Measurements from ENCODE around the gene KIF21B.

Gene KIF21B

GRCh38 chr1:201022493-201022819 is 1.1 kb downstream of the KIF21B start:
- TF ChIP-seq FOXP2 (optimal IDR thresholded peaks at IDR 0.05; ENCODE audit: borderline replicate concordance, extremely low read depth, extremely low read length, insufficient read depth) (no peak), TAF1 (IDR thresholded peaks at IDR 0.05; ENCODE audit: borderline replicate concordance, insufficient read depth, low read length) (no peak), SIN3A (IDR thresholded peaks at IDR 0.05; ENCODE audit: borderline replicate concordance, insufficient read depth, low read length) (no peak), POLR2AphosphoS5 (IDR thresholded peaks at IDR 0.05; ENCODE audit: low read depth, low read length) (no peak)
- TF ChIP-seq, protein P1, sequence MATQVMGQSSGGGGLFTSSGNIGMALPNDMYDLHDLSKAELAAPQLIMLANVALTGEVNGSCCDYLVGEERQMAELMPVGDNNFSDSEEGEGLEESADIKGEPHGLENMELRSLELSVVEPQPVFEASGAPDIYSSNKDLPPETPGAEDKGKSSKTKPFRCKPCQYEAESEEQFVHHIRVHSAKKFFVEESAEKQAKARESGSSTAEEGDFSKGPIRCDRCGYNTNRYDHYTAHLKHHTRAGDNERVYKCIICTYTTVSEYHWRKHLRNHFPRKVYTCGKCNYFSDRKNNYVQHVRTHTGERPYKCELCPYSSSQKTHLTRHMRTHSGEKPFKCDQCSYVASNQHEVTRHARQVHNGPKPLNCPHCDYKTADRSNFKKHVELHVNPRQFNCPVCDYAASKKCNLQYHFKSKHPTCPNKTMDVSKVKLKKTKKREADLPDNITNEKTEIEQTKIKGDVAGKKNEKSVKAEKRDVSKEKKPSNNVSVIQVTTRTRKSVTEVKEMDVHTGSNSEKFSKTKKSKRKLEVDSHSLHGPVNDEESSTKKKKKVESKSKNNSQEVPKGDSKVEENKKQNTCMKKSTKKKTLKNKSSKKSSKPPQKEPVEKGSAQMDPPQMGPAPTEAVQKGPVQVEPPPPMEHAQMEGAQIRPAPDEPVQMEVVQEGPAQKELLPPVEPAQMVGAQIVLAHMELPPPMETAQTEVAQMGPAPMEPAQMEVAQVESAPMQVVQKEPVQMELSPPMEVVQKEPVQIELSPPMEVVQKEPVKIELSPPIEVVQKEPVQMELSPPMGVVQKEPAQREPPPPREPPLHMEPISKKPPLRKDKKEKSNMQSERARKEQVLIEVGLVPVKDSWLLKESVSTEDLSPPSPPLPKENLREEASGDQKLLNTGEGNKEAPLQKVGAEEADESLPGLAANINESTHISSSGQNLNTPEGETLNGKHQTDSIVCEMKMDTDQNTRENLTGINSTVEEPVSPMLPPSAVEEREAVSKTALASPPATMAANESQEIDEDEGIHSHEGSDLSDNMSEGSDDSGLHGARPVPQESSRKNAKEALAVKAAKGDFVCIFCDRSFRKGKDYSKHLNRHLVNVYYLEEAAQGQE (IDR thresholded peaks at IDR 0.05; ENCODE audit: insufficient read depth in 1 of 2, low read depth in 2 of 2, low read length in 2 of 2) = no peak

DNA sequence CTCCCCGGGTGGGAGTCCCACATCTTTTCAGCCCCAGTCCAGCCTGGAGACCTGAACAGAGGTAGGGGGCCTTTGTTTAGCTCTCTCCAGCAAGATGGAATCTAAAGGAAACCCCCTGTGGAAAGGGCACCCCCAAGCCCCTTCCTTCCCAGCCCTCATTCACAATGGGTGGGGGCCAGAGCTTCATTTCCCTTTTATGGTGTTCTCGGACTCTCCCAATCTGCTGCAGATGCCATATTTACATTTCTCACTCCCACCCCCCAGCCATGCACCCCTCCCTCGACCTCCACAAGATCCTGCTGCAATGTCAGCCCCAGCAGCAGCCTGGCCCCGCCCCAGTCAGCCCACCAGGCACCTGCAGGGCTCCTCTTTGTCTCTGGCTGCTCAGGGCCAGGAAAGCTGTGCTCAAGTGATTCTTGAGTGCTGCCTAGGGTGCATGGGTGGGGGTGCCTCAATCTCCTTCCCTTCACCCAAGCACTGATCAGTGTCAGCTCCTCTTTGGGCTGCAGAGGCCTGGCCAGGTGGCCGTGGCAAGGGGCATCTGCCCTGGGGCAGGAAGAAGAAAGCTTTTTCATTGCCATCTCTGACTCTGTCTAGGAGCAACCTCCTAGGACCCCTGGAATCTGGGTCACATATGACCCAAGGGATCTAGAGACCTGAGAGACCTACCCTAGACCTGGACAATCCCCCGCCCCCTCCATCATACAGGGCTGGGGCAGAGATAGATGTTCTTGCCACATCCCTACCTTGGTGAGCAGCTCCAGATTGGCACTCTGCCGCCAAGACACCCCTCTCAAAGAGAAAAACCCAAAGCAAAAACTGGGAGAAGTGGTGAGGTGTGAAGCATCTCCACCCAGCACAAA is 1.7 kb downstream of the KIF21B start:
- TF ChIP-seq POLR2AphosphoS5 (IDR thresholded peaks at IDR 0.05; ENCODE audit: low read depth, low read length) = no peak
- no peak for TF ChIP-seq SIN3A (IDR thresholded peaks at IDR 0.05; ENCODE audit: borderline replicate concordance, insufficient read depth, low read length)
- TF ChIP-seq TAF1 (IDR thresholded peaks at IDR 0.05; ENCODE audit: borderline replicate concordance, insufficient read depth, low read length) = no peak
- no peak for TF ChIP-seq FOXP2 (optimal IDR thresholded peaks at IDR 0.05; ENCODE audit: borderline replicate concordance, extremely low read depth, extremely low read length, insufficient read depth)
- TF ChIP-seq, protein P1 (IDR thresholded peaks at IDR 0.05; ENCODE audit: insufficient read depth in 1 of 2, low read depth in 2 of 2, low read length in 2 of 2) = no peak

GRCh38 chr1:201020721-201021629 is 2.5 kb downstream of the KIF21B start:
- no peak for TF ChIP-seq SIN3A (IDR thresholded peaks at IDR 0.05; ENCODE audit: borderline replicate concordance, insufficient read depth, low read length)
- TF ChIP-seq TAF1 (IDR thresholded peaks at IDR 0.05; ENCODE audit: borderline replicate concordance, insufficient read depth, low read length) = no peak
- no peak for TF ChIP-seq POLR2AphosphoS5 (IDR thresholded peaks at IDR 0.05; ENCODE audit: low read depth, low read length)
- no peak for TF ChIP-seq FOXP2 (optimal IDR thresholded peaks at IDR 0.05; ENCODE audit: borderline replicate concordance, extremely low read depth, extremely low read length, insufficient read depth)
- TF ChIP-seq, protein P1 (IDR thresholded peaks at IDR 0.05; ENCODE audit: insufficient read depth in 1 of 2, low read depth in 2 of 2, low read length in 2 of 2) = no peak

- no peak for TF ChIP-seq POLR2AphosphoS5 (IDR thresholded peaks at IDR 0.05; ENCODE audit: low read depth, low read length)
- TF ChIP-seq TAF1 (IDR thresholded peaks at IDR 0.05; ENCODE audit: borderline replicate concordance, insufficient read depth, low read length) = no peak
- TF ChIP-seq, protein P1 (IDR thresholded peaks at IDR 0.05; ENCODE audit: insufficient read depth in 1 of 2, low read depth in 2 of 2, low read length in 2 of 2) = no peak
- TF ChIP-seq SIN3A (IDR thresholded peaks at IDR 0.05; ENCODE audit: borderline replicate concordance, insufficient read depth, low read length) = no peak
- no peak for TF ChIP-seq FOXP2 (optimal IDR thresholded peaks at IDR 0.05; ENCODE audit: borderline replicate concordance, extremely low read depth, extremely low read length, insufficient read depth)
These were observed 3.4 kb downstream of the KIF21B start for GRCh38 chr1:201020040-201020591.

All from PFSK-1 (cell line).